ENCODE results near the gene SERPINB12.

SERPINB12 gene

GRCh38 chr18:63542069-63542468, at the start of gene SERPINB12:
Gene SERPINB12, plus strand, starts transcription at chr18:63542369. Its CDS starts 13,791 bp downstream, at chr18:63556160.
- DNase-seq: no peak

DNA sequence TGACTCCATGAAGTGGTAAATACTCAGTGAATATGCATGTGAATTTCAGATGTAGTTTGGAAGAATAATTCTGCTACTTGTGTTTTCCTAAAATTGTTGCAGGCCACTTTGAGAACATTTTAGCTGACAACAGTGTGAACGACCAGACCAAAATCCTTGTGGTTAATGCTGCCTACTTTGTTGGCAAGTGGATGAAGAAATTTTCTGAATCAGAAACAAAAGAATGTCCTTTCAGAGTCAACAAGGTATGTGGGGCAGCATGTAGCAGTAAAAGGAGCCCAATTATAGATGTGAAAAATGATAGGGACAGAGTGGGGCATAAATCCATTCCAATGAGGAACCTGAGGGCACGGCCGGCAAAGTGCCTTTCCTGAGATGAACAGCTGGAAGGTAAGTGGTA, 49.3 kb upstream of the SERPINB12 start:
- no peak for DNase-seq

DNA sequence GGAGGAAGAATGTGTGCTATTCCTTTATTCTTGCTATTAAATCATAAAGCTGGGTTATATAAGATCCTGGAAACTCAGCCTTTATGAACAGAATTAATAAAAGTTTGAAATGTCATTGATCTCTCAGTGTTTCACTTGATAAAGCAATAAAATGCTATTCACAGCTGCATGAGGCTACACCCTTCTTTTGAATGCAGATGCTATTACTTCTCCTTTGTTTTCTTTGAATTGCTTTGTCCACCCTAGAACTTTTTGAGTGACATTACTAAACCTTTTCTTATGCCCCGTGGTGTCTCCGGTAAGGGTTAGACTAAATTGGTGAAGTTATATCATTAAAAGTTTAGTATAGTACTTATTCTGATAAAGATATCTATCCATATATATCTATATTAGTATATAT, 46.5 kb upstream of the SERPINB12 start:
- DNase-seq: no peak

DNA sequence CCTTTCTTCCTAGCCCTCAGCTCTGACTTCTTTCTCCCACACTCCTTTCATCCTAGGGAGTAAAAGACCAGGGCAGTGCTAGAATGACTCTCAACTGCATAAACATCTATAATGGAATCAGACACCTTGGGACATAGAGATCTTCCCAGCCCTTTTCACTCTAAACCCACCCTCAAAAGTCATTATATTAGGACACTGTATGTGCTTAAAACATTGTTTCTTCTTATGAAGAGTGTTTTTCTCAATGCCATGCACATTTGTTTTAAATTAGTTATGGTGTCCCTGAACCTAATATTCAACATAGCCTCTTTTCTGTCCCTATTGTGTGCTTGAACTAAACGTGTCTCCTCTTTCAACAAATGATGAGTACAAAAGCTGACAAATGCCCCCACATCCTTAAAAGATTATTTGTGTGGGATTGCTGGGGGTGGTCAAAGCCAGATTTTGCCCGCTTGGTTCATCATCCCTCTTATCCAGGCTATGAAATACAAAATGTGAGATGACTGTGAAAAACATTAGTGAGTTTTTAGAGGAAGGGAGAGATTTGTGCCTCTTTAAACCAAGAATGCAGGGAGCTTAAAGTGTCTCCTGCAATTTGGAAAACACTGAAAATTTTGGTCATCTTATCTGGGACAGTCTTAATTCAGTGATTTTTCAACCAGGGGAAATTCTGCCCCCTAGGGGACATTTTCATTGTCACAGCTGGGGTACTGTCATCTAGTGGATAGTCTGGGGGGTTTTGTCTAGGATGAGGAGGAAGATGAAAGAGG, 36.4 kb upstream of the SERPINB12 start:
- peak in 1 of 2 experiments; percentile 11 for DNase-seq

- DNase-seq: no peak
Observed at GRCh38 chr18:63506336-63506646, 35.9 kb upstream of the SERPINB12 start.

- DNase-seq: no peak
Observed at GRCh38 chr18:63508596-63508995, 33.6 kb upstream of the SERPINB12 start.

- DNase-seq: peak; percentile 29 to 46
Observed at GRCh38 chr18:63511285-63511684, 30.9 kb upstream of the SERPINB12 start.

- DNase-seq: no peak
Observed at GRCh38 chr18:63514326-63514725, 27.8 kb upstream of the SERPINB12 start.

GRCh38 chr18:63514888-63515678, 27.1 kb upstream of the SERPINB12 start:
- DNase-seq: no peak

- DNase-seq: no peak
Observed at GRCh38 chr18:63515801-63516200, 26.4 kb upstream of the SERPINB12 start.

DNA sequence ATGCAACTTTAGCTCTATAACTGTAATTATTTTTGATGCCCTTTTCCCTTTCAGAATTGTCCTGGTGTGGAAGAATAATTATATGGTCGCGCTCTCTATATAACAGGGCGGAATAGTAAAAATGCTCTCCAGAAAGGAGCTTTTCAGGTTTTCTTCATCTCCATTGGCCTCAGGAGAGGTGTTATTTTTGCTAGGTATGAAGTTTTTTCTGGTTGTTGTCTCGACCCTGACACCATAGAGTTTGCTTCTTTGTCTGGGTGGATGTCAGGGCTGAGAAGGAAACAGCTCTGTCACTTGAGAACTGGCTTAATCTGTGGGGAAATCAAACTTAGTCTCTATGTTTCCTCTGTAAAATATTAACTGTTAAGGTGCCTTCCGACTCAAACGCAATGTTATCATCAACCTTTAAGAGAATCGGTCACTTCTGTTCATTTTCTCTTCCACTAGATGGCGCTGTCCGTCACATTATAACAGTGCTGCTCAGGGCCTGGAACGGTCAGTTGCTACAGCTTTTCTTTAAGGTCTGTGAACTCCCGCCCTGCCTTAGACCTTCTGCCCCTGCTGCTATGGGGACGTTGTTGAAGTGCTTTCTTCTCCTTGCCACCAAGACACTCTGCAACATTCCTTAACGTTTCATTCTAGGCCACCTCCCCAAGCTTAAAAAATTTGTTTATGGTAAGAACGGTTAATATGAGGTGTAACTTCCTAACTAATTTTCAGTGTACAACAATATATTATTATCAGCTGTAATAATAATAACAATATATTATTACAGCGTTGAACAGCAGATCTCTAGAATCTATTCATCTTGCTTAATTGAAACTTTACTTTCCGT, 23.8 kb upstream of the SERPINB12 start:
- peak; percentile 68 to 77 for DNase-seq

- DNase-seq: no peak
Observed at GRCh38 chr18:63520053-63520685, 22.0 kb upstream of the SERPINB12 start.

GRCh38 chr18:63523660-63524059, 18.5 kb upstream of the SERPINB12 start:
- DNase-seq: no peak

GRCh38 chr18:63527251-63527650, 14.9 kb upstream of the SERPINB12 start:
- DNase-seq: no peak

DNA sequence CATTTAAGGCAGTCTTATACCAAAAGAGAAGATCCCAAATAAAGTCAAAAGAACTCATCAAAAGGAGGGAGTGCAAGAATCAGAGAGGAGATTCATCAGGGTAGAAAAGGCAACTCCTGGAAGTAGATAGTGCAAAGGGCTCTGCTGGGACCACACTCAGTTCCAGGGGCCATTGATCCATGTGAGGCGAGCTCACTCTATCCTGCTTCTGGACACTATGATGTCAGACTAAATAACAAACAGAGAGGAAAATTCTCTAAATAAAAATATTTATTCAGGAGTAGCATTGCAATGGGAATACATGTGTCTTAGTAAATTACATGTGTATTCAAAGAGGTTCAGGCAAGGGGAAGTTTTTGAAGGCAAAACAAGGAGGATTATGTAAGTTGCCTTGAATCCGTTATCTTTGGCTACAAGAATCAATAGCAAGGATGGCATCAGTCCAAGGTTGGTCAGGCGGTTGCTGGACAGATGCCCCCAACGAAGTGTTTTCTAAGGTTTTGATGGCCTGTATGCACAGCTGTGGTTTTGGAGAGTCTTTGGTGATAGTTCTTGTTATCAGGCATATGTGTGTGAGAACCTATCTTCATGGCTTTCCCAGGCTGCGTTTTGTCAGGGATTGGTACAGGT, 13.2 kb upstream of the SERPINB12 start:
- no peak for DNase-seq

DNA sequence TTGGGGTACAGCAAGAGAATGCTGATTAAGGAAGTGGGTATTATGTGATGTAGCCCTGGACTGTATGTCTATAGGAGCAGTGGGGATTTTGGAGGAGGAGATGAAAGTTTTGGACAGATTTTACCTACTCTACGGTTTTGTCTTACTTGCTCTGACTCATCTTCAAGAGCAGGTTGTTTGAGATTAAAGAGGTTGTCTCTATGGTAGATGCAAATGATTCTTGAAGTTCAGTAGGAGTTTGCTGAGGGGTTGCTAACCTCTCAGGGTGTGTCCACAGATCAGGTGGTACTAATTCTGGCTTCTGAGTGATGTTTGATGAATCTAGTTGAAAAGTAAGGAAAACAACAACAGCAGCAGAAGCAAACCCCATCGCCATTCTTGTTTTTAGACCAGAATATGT, 9.7 kb upstream of the SERPINB12 start:
- no peak for DNase-seq

- no peak for DNase-seq
Observed at GRCh38 chr18:63534615-63535014, 7.6 kb upstream of the SERPINB12 start.

DNA sequence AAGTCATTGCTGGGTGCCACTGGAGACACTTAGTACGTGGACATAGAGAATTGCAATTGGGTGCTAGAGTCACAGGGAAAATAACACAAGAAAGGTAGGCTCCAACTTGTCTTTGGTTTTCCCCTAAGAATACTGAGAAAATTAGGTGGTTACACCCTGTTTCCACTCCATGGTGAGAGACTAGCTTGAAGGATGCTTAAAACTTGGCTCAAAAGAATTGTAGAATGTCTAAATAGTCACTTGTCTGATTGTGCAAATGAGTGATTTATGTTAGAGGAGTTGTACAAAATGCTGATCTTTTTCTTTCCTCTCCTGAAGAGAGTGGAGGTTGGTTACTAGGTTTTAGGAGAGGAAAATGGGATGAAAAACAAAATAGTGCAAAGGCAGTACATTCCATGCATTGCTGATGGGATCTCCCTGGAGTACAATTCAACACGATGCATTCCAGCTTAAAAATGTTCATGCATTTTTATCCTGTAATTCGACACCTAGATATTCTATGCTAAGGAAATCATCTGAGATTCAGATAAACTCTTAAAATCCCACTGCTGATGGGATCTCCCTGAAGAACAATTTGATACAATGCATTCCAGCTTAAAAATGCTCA, 2.2 kb upstream of the SERPINB12 start:
- no peak for DNase-seq

DNA sequence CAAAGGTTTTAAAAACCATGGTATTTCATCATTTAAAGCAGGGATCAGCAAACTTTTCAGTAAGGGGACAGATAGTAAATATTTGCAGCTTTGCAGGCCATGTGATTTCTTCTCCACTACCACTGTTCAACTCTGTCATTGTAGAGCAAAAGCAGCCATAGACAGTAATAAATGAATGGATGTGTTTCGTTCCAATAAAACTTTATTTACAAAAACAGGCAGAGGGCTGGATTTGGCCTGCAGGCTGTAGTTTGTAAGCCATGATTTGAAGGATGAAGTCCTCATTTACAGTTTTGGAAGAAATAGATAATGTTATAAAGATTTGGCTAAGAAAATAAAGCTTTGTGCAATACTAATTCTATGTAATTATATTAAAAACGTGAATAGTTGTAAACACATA, 1.8 kb downstream of the SERPINB12 start:
- no peak for DNase-seq

GRCh38 chr18:63545000-63545399, 2.8 kb downstream of the SERPINB12 start:
- DNase-seq: no peak

DNA sequence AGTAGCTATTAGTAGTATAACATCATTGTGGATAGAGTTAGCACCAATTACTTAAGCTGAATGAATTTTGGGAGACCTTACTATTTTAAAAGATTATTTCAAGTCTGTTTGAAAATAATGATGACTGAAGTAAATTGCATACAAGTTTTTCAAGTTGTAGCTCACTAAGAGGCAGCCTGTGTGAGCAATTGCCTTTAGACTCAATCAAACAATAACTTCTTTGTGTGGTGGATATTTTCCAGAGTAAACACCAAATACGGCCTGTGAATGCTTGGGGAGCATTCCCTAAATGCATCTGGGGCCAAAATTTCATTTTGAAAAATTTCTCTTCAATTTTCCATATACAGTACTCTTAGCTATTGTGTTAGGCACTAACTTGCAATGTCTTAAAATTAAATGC, 7.9 kb downstream of the SERPINB12 start:
- DNase-seq: no peak

DNA sequence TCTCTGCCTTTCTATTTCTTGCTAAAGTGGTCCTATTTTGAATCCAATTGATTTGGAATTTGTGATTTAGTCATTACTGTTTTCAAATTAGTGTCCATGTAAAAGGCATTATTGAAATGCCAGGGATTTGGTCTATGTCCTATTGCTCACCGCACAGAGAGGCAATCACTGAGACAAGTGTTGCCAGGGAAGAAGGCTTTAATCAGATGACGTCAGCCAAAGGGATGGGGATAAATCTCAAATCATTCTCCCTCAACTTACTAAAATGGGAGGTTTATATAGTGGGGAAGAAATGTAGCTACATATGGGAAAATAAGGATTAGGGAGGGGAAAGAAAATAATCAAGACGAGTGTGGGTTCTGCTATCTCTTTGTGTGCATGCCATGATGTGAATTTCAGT, 9.6 kb downstream of the SERPINB12 start:
- DNase-seq: no peak

Data from AML-193 (cell line).